Endothelial cell of umbilical vein (primary cell): ENCODE results near the gene MT1H. TPM values are rescaled to one million over a fixed set of nuclear protein-coding genes. Genes with fewer than 3 reads are reported as not detected.

Experiments used
- BruUV-seq: library from RNA; stranded (reverse); fragments of 400-500 nt; replicated peaks from 2 replicates; lab custom pipeline; 2021; lab: Mats Ljungman, UMichigan
- CTCF ChIA-PET: fragments of 300-600, 350-600 bp; sonication (Branson Sonifier 250); formaldehyde crosslinking; loops from one replicate; lab custom pipeline; 2021; ENCODE audit warnings: antibody characterized with exemption, inconsistent platforms; lab: Charles Lee
- POLR2A ChIA-PET: fragments of 300-600, 350-600 bp; sonication (Branson Sonifier 250); formaldehyde crosslinking; loops from one replicate; lab custom pipeline; 2021; ENCODE audit warnings: antibody characterized with exemption, inconsistent platforms; lab: Charles Lee
- DNase-seq: peaks from one replicate; pipeline ENCODE4 v3.0.0-alpha.2; 2011; ENCODE audit warnings: low read depth, low spot score
- FAIRE-seq: peaks from 2 replicates; lab custom pipeline; 2011; peaks lifted over from hg19 to GRCh38; lab: Jason Lieb, UNC
- H2AFZ ChIP-seq: 2 replicates; pipeline ENCODE4 v1.6.0; 2012; ENCODE audit warnings: low read depth, low read length, control low read depth, inconsistent platforms
- H3K27ac ChIP-seq: 2 replicates; pipeline ENCODE4 v1.5.1; 2011; ENCODE audit warnings: low read depth, mild to moderate bottlenecking, control low read depth, low read length, moderate library complexity; ENCODE audit not compliant: insufficient read depth
- H3K27me3 ChIP-seq, 2 experiments: 2 replicates each; pipeline versions ENCODE4 v1.6.0 to v1.6.1; 2011; ENCODE audit warnings: low read length in 2 of 2, mixed read lengths in 1 of 2; ENCODE audit not compliant: control insufficient read depth in 2 of 2, insufficient read depth in 2 of 2
- H3K36me3 ChIP-seq, 2 experiments: 2 replicates in 1 of 2; 3 replicates in 1 of 2; pipeline ENCODE4 v1.5.1; 2011; ENCODE audit warnings: low read length in 2 of 2, mild to moderate bottlenecking in 1 of 2, moderate library complexity in 1 of 2; ENCODE audit not compliant: control insufficient read depth in 2 of 2, insufficient read depth in 2 of 2; ENCODE audit errors: extremely low read depth in 1 of 2
- H3K4me1 ChIP-seq: 3 replicates; pipeline ENCODE4 v1.5.1; 2011; ENCODE audit warnings: mild to moderate bottlenecking, low read length; ENCODE audit not compliant: control insufficient read depth, insufficient read depth; ENCODE audit errors: extremely low read depth
- H3K4me2 ChIP-seq: 2 replicates; pipeline ENCODE4 v1.6.1; 2011; ENCODE audit warnings: low read length, control low read depth, mixed read lengths; ENCODE audit not compliant: insufficient read depth
- H3K4me3 ChIP-seq, 3 experiments: fragments of 200-600 bp in 1 of 3; sonication (generic), shearing (Covaris generic) in 1 of 3; replicated peaks in 1 of 3; 2 replicates each; pipeline ENCODE4 v1.5.1; 2011 to 2016; ENCODE audit warnings: control low read depth in 3 of 3, low read length in 3 of 3, mild to moderate bottlenecking in 2 of 3, inconsistent platforms in 1 of 3, low read depth in 1 of 3, moderate library complexity in 1 of 3; ENCODE audit not compliant: insufficient read depth in 1 of 3
- H3K79me2 ChIP-seq: 2 replicates; pipeline ENCODE4 v1.6.0; 2012; ENCODE audit warnings: low read length, inconsistent platforms; ENCODE audit not compliant: control insufficient read depth, insufficient read depth
- H3K9ac ChIP-seq: replicated peaks from 2 replicates; pipeline ENCODE3; 2011; ENCODE audit warnings: low read length, control low read depth; ENCODE audit not compliant: insufficient read depth; ENCODE audit errors: extremely low read depth
- H3K9me1 ChIP-seq: replicated peaks from 3 replicates; pipeline ENCODE4 v1.6.0; 2011; ENCODE audit warnings: mild to moderate bottlenecking, low read length; ENCODE audit not compliant: control insufficient read depth, insufficient read depth; ENCODE audit errors: extremely low read depth
- H3K9me3 ChIP-seq: replicated peaks from 2 replicates; pipeline ENCODE4 v1.5.1; 2012; ENCODE audit warnings: low read length, inconsistent platforms; ENCODE audit not compliant: control insufficient read depth, insufficient read depth
- H4K20me1 ChIP-seq: replicated peaks from 2 replicates; pipeline ENCODE3; 2011; ENCODE audit warnings: mild to moderate bottlenecking, low read length; ENCODE audit not compliant: control insufficient read depth, insufficient read depth; ENCODE audit errors: extremely low read depth
- EZH2 ChIP-seq: IDR thresholded peaks from 2 replicates; pipeline ENCODE4 v1.6.1; 2012; ENCODE audit warnings: borderline replicate concordance, low read depth, mild to moderate bottlenecking, moderate library complexity, low read length, inconsistent platforms; ENCODE audit not compliant: severe bottlenecking
- FOS ChIP-seq: IDR thresholded peaks from 2 replicates; pipeline ENCODE4 v1.6.1; 2011; ENCODE audit warnings: mild to moderate bottlenecking, low read length, moderate library complexity, borderline replicate concordance; ENCODE audit not compliant: insufficient read depth
- GATA2 ChIP-seq: IDR thresholded peaks from 2 replicates; pipeline ENCODE4 v1.7.0; 2011; ENCODE audit warnings: low read depth, mild to moderate bottlenecking, moderate library complexity, mixed read lengths, low read length; ENCODE audit not compliant: insufficient read length, insufficient read depth
- JUN ChIP-seq: IDR thresholded peaks from 2 replicates; pipeline ENCODE4 v1.6.1; 2011; ENCODE audit warnings: borderline replicate concordance, low read depth; ENCODE audit not compliant: insufficient read length, insufficient read depth
- MAX ChIP-seq: IDR thresholded peaks from 2 replicates; pipeline ENCODE4 v1.6.1; 2011; ENCODE audit not compliant: insufficient read depth, insufficient read length
- MYC ChIP-seq: IDR thresholded peaks from one replicate; pipeline ENCODE4 v1.6.1; 2011; ENCODE audit warnings: mild to moderate bottlenecking, low read depth, low read length
- POLR2A ChIP-seq: IDR thresholded peaks from 2 replicates; pipeline ENCODE4 v1.6.1; 2012; ENCODE audit warnings: low read depth, mild to moderate bottlenecking, control low read depth, low read length
- POLR2AphosphoS5 ChIP-seq: IDR thresholded peaks from 2 replicates; pipeline ENCODE4 v1.6.1; 2012; ENCODE audit warnings: low read depth, mild to moderate bottlenecking, control low read depth, low read length, moderate library complexity; ENCODE audit not compliant: insufficient read depth
- dilution Hi-C: fragments of 300-500 bp; cut with MboI; formaldehyde crosslinking; loops from one replicate; pipeline ENCODE4 v1.15.0; 2019; ENCODE audit warnings: low sequenced_read_pairs; ENCODE audit not compliant: extremely low pct_ligation_motif_present
- intact Hi-C: fragments of 100-400 bp; cut with micrococcal nuclease; formaldehyde crosslinking; loops from one replicate; pipeline ENCODE4 v1.10.0; 2022
- polyA plus RNA-seq, 4 experiments: library from polyadenylated mRNA; depleted of rRNA in 3 of 4; stranded (reverse) in 3 of 4; unstranded in 1 of 4; fragments of >200 nt; gene quantifications; 2 replicates each; pipeline versions ENCODE4 v1.2.1 to v1.2.3, GENCODE V29; 2011 to 2012; ENCODE audit warnings: missing spikeins in 1 of 4
- total RNA-seq: library from RNA; stranded (reverse); gene quantifications from 2 replicates; pipeline ENCODE4 v1.2.3, GENCODE V29; 2021
- TF ChIP-seq, protein P1 (sequence below), 2 donors: IDR thresholded peaks; 1 replicate in 1 of 2; 2 replicates in 1 of 2; pipeline ENCODE4 v1.5.1; 2011; ENCODE audit warnings: low read length in 2 of 2, mild to moderate bottlenecking in 2 of 2, moderate library complexity in 2 of 2, control low read depth in 1 of 2, inconsistent platforms in 1 of 2, low read depth in 1 of 2; ENCODE audit not compliant: insufficient read depth in 1 of 2; ENCODE audit errors: extremely low read depth in 1 of 2

MT1H gene
- total and polyA plus RNA-seq, 2 donors (not counting 3 experiments of a cell fraction or from before 2014, with no cell fraction given): not detected

- Histone ChIP-seq H3K36me3 (no peaks in the 10 kb centered on the region), H3K27ac (no peak overlapping the region), H3K9ac (no peak overlapping the region), H3K4me1 (peaks cover 10% of the 10 kb centered on the region), H4K20me1 (no peaks in the 10 kb centered on the region), H2AFZ (no peak overlapping the region), H3K4me2 (no peak overlapping the region), H3K27me3 (no peaks in the 10 kb centered on the region), H3K4me3 (no peak overlapping the region), H3K9me1 (no peaks in the 10 kb centered on the region), H3K79me2 (no peaks in the 10 kb centered on the region), H3K9me3 (no peaks in the 10 kb centered on the region)
- DNase-seq: no peak
- POLR2A ChIA-PET: no interaction called here
- dilution Hi-C loops: no loop called here
- intact Hi-C loops: no loop called here
- CTCF ChIA-PET: interaction anchor here (1.5 to 1.6 kb wide), 2 partner anchors 17 to 84 kb away, joined by 4 read pairs; no protein-coding TSS in a partner anchor
- no peak for FAIRE-seq
- TF ChIP-seq MYC: no peak
- TF ChIP-seq JUN: no peak
- TF ChIP-seq MAX: no peak
- no peak for TF ChIP-seq POLR2A
- no peak for TF ChIP-seq POLR2AphosphoS5
- TF ChIP-seq EZH2: no peak
- TF ChIP-seq FOS: no peak
- TF ChIP-seq GATA2: no peak
- TF ChIP-seq, protein P1, sequence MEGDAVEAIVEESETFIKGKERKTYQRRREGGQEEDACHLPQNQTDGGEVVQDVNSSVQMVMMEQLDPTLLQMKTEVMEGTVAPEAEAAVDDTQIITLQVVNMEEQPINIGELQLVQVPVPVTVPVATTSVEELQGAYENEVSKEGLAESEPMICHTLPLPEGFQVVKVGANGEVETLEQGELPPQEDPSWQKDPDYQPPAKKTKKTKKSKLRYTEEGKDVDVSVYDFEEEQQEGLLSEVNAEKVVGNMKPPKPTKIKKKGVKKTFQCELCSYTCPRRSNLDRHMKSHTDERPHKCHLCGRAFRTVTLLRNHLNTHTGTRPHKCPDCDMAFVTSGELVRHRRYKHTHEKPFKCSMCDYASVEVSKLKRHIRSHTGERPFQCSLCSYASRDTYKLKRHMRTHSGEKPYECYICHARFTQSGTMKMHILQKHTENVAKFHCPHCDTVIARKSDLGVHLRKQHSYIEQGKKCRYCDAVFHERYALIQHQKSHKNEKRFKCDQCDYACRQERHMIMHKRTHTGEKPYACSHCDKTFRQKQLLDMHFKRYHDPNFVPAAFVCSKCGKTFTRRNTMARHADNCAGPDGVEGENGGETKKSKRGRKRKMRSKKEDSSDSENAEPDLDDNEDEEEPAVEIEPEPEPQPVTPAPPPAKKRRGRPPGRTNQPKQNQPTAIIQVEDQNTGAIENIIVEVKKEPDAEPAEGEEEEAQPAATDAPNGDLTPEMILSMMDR (IDR thresholded peaks at IDR 0.05; ENCODE audit: extremely low read depth in 1 of 2, insufficient read depth in 1 of 2, low read depth in 1 of 2, low read length in 2 of 2): no peak
- BruUV-seq: no TSS peak
Measured at GRCh38 chr16:56684926-56685590, 15.4 kb downstream of the MT1H start.
